Gastroesophageal sphincter (tissue), 4 donors: ENCODE measurements around the gene HSPA6. TPM values are rescaled to one million over a fixed set of nuclear protein-coding genes. Genes with fewer than 3 reads are reported as not detected.

Experiments
- ATAC-seq: fragments of 150-250 bp; one replicate; pipeline ENCODE4 v1.9.1; 2016; ENCODE audit warnings: mild to moderate bottlenecking, moderate library complexity
- H3K27ac ChIP-seq, 4 donors: fragments of 200-600 bp; sonication (generic) in 3 of 4; 1 replicate in 3 of 4; 2 replicates in 1 of 4; pipeline ENCODE4 v1.5.1; 2016 to 2019
- H3K27me3 ChIP-seq: fragments of 200-600 bp; sonication (generic); one replicate; pipeline ENCODE4 v1.5.1; 2019
- H3K36me3 ChIP-seq, 2 donors: fragments of 200-600 bp; sonication (generic); one replicate each; pipeline ENCODE4 v1.5.1; 2019; ENCODE audit warnings: control low read depth in 1 of 2
- H3K4me1 ChIP-seq, 3 donors: fragments of 200-600 bp; sonication (generic); 1 replicate in 2 of 3; 2 replicates in 1 of 3; pipeline ENCODE4 v1.5.1; 2016 to 2019; ENCODE audit warnings: control low read depth in 2 of 3
- H3K4me3 ChIP-seq, 2 donors: fragments of 200-600 bp; sonication (generic); one replicate each; pipeline ENCODE4 v1.5.1; 2019; ENCODE audit warnings: mild to moderate bottlenecking in 1 of 2, moderate library complexity in 1 of 2
- H3K9me3 ChIP-seq, 3 donors: fragments of 200-600 bp; sonication (generic); one replicate each; pipeline ENCODE4 v1.5.1; 2017 to 2019; ENCODE audit warnings: control low read depth in 2 of 3
- EP300 ChIP-seq: sonication (generic); formaldehyde crosslinking; IDR thresholded peaks from one replicate; pipeline ENCODE4 v1.6.1; 2017; ENCODE audit warnings: antibody characterized with exemption, mild to moderate bottlenecking
- POLR2A ChIP-seq, 2 donors: fragments of 450-650 bp; IDR thresholded peaks; one replicate each; pipeline ENCODE4 v1.6.1; 2017; ENCODE audit warnings: antibody characterized with exemption in 2 of 2, mild to moderate bottlenecking in 2 of 2, moderate library complexity in 1 of 2
- POLR2AphosphoS5 ChIP-seq: sonication (generic); formaldehyde crosslinking; IDR thresholded peaks from one replicate; pipeline ENCODE4 v1.6.1; 2017; ENCODE audit warnings: antibody characterized with exemption
- WGBS, 2 donors: methylation state at CpG; one replicate each; pipeline ENCODE4 v1.1.5; 2018; ENCODE audit warnings: low coverage in 1 of 2; 5-methylcytosine and 5-hydroxymethylcytosine counted together
- total RNA-seq, 4 donors: library from RNA; depleted of rRNA; stranded (reverse); fragments of >200 nt; gene quantifications; one replicate each; pipeline ENCODE4 v1.1.0, GENCODE V29; 2016
- TF ChIP-seq, protein P1 (sequence below), 4 experiments: fragments of 200-600 bp in 2 of 4; fragments of 450-650 bp in 2 of 4; sonication (generic) in 1 of 4; IDR thresholded peaks; one replicate each; pipeline ENCODE4 v1.5.1; 2017 to 2019; ENCODE audit warnings: antibody characterized with exemption in 4 of 4, mild to moderate bottlenecking in 2 of 4, moderate library complexity in 2 of 4

HSPA6 gene
- total RNA-seq, 4 donors from 2014 or later: 1.2 to 6.6 (median 2.0) TPM

GRCh38 chr1:161498646-161499045, 25.7 kb upstream of the HSPA6 start:
- H3K27me3 ChIP-seq: peaks cover 28% of the 10 kb centered on the region
- no peaks in the 10 kb centered on the region for H3K36me3 ChIP-seq
- ATAC-seq: no peak
- TF ChIP-seq POLR2AphosphoS5 (no peak), POLR2A (IDR thresholded peaks at IDR 0.05) (no peak), EP300 (no peak)
- TF ChIP-seq, protein P1, sequence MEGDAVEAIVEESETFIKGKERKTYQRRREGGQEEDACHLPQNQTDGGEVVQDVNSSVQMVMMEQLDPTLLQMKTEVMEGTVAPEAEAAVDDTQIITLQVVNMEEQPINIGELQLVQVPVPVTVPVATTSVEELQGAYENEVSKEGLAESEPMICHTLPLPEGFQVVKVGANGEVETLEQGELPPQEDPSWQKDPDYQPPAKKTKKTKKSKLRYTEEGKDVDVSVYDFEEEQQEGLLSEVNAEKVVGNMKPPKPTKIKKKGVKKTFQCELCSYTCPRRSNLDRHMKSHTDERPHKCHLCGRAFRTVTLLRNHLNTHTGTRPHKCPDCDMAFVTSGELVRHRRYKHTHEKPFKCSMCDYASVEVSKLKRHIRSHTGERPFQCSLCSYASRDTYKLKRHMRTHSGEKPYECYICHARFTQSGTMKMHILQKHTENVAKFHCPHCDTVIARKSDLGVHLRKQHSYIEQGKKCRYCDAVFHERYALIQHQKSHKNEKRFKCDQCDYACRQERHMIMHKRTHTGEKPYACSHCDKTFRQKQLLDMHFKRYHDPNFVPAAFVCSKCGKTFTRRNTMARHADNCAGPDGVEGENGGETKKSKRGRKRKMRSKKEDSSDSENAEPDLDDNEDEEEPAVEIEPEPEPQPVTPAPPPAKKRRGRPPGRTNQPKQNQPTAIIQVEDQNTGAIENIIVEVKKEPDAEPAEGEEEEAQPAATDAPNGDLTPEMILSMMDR (IDR thresholded peaks at IDR 0.05): no peak
- 100% methylated on average over 1 to 2 of the region's 2 CpGs for WGBS, 2 donors
- H3K4me1 ChIP-seq: no peaks in the 10 kb centered on the region
- H3K27ac ChIP-seq: no peak overlapping the region
- no peak overlapping the region for H3K4me3 ChIP-seq
- no peaks in the 10 kb centered on the region for H3K9me3 ChIP-seq

- no peaks in the 10 kb centered on the region for H3K4me1 ChIP-seq
- no peaks in the 10 kb centered on the region for H3K36me3 ChIP-seq
- no peaks in the 10 kb centered on the region for H3K9me3 ChIP-seq
- H3K27me3 ChIP-seq: peaks cover 28% of the 10 kb centered on the region
- no peak overlapping the region for H3K4me3 ChIP-seq
- peak overlapping the region in 1 of 4 donors; percentile 29 for H3K27ac ChIP-seq
- TF ChIP-seq POLR2A (IDR thresholded peaks at IDR 0.05) (no peak), POLR2AphosphoS5 (no peak), EP300 (no peak)
- TF ChIP-seq, protein P1 (IDR thresholded peaks at IDR 0.05): no peak
- WGBS, 2 donors: 59 to 70% methylated on average over 4 to 8 of the region's 8 CpGs
- ATAC-seq: peak; percentile 31
Measured at GRCh38 chr1:161499099-161500039, 25.0 kb upstream of the HSPA6 start.

- Histone ChIP-seq H3K4me1 (no peaks in the 10 kb centered on the region), H3K27ac (no peak overlapping the region), H3K9me3 (no peaks in the 10 kb centered on the region), H3K36me3 (no peaks in the 10 kb centered on the region), H3K4me3 (no peak overlapping the region), H3K27me3 (peaks cover 35% of the 10 kb centered on the region)
- ATAC-seq: no peak
- TF ChIP-seq POLR2AphosphoS5: no peak
- no peak for TF ChIP-seq EP300
- 56 to 100% methylated on average over 1 of the region's 1 CpG for WGBS, 2 donors
Measured at GRCh38 chr1:161501234-161501633, 23.1 kb upstream of the HSPA6 start.

DNA sequence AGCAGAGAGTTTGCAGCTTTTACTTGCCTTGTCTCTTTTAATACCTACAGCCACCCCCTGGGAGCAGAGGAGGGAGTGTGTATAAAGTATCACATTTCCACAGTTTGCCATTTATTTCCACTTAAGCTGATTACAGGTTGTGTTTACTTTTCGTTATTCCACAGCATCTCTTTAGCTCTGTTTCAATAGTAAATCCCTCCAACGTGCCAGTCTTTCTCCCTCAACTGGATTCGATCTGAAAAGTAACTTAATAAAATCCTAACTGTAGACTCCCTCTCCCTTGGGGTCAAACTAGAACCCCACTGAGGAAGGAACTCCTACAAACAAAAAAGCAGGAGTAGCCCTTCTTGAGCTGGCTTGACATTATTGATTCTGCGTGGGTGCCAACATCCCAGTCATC, 22.2 kb upstream of the HSPA6 start:
- Histone ChIP-seq H3K4me1 (no peaks in the 10 kb centered on the region), H3K27ac (no peak overlapping the region), H3K9me3 (no peaks in the 10 kb centered on the region), H3K4me3 (no peak overlapping the region), H3K36me3 (no peaks in the 10 kb centered on the region), H3K27me3 (peaks cover 38% of the 10 kb centered on the region)
- TF ChIP-seq EP300 (no peak), POLR2AphosphoS5 (no peak), POLR2A (IDR thresholded peaks at IDR 0.05) (no peak)
- TF ChIP-seq, protein P1 (IDR thresholded peaks at IDR 0.05): no peak
- 66 to 85% methylated on average over 3 to 4 of the region's 4 CpGs for WGBS, 2 donors
- no peak for ATAC-seq

- no peak overlapping the region for H3K4me3 ChIP-seq
- TF ChIP-seq POLR2A (IDR thresholded peaks at IDR 0.05) (no peak), POLR2AphosphoS5 (no peak), EP300 (no peak)
- TF ChIP-seq, protein P1 (IDR thresholded peaks at IDR 0.05): no peak
- peaks cover 38% of the 10 kb centered on the region for H3K27me3 ChIP-seq
- no peaks in the 10 kb centered on the region for H3K9me3 ChIP-seq
- H3K27ac ChIP-seq: no peak overlapping the region
- 83 to 88% methylated on average over 1 of the region's 1 CpG for WGBS, 2 donors
- H3K36me3 ChIP-seq: no peaks in the 10 kb centered on the region
- ATAC-seq: no peak
- no peaks in the 10 kb centered on the region for H3K4me1 ChIP-seq
Measured at GRCh38 chr1:161502641-161503393, 21.5 kb upstream of the HSPA6 start.
